Measurements from ENCODE around the gene LRRC14B. TPM values are rescaled to one million over a fixed set of nuclear protein-coding genes. Genes with fewer than 3 reads are reported as not detected.
"Not testable (repeated sequence)": the region's sequence is repeated elsewhere in the genome, so short reads cannot be mapped to it uniquely, and the experiment has no call there.

Gene LRRC14B
- total RNA-seq, 1 experiment from 2014 or later = not detected

GRCh38 chr5:231661-232060 is 40.4 kb downstream of the LRRC14B start:
- no peak for TF ChIP-seq CTCF (IDR thresholded peaks at IDR 0.05; ENCODE audit: unreplicated experiment)
- H3K27ac Mint-ChIP-seq (ENCODE audit: unreplicated experiment) = no peak overlapping the region
- H3K4me3 Mint-ChIP-seq (ENCODE audit: low read depth, unreplicated experiment) = no peak overlapping the region
- BruUV-seq (replicated peaks) = no TSS peak
- no peaks in the 10 kb centered on the region for H3K9me3 Mint-ChIP-seq (ENCODE audit: low read depth, unreplicated experiment)
- peaks cover 45% of the 10 kb centered on the region for H3K36me3 Mint-ChIP-seq (ENCODE audit: insufficient read depth, unreplicated experiment)
- CTCF ChIA-PET = no interaction called here
- no peak for DNase-seq
- no peaks in the 10 kb centered on the region for H3K27me3 Mint-ChIP-seq (ENCODE audit: unreplicated experiment)
- intact Hi-C loops (cut with micrococcal nuclease; ENCODE audit: unreplicated experiment) = no loop called here
- H3K4me1 Mint-ChIP-seq (ENCODE audit: low read depth, unreplicated experiment) = no peaks in the 10 kb centered on the region

- H3K4me3 Mint-ChIP-seq (ENCODE audit: low read depth, unreplicated experiment); H3K27me3 Mint-ChIP-seq (ENCODE audit: unreplicated experiment); H3K27ac Mint-ChIP-seq (ENCODE audit: unreplicated experiment); DNase-seq; H3K4me1 Mint-ChIP-seq (ENCODE audit: low read depth, unreplicated experiment); intact Hi-C loops (cut with micrococcal nuclease; ENCODE audit: unreplicated experiment); H3K9me3 Mint-ChIP-seq (ENCODE audit: low read depth, unreplicated experiment); BruUV-seq (replicated peaks): not testable (repeated sequence)
- H3K36me3 Mint-ChIP-seq (ENCODE audit: insufficient read depth, unreplicated experiment) = peaks cover 30% of the 10 kb centered on the region
- CTCF ChIA-PET = interaction anchor here (0.5 to 0.6 kb wide), 2 partner anchors 25 to 40 kb away, joined by 3 to 4 read pairs; no protein-coding TSS in a partner anchor
Measured at GRCh38 chr5:233426-233825, 42.1 kb downstream of the LRRC14B start.

- DNase-seq = no peak
- H3K4me1 Mint-ChIP-seq (ENCODE audit: low read depth, unreplicated experiment) = no peaks in the 10 kb centered on the region
- intact Hi-C loops (cut with micrococcal nuclease; ENCODE audit: unreplicated experiment) = no loop called here
- peaks cover 19% of the 10 kb centered on the region for H3K36me3 Mint-ChIP-seq (ENCODE audit: insufficient read depth, unreplicated experiment)
- H3K27ac Mint-ChIP-seq (ENCODE audit: unreplicated experiment) = no peak overlapping the region
- BruUV-seq (replicated peaks) = no TSS peak
- H3K4me3 Mint-ChIP-seq (ENCODE audit: low read depth, unreplicated experiment) = no peak overlapping the region
- no peaks in the 10 kb centered on the region for H3K27me3 Mint-ChIP-seq (ENCODE audit: unreplicated experiment)
- TF ChIP-seq CTCF (IDR thresholded peaks at IDR 0.05; ENCODE audit: unreplicated experiment) = no peak
- no peaks in the 10 kb centered on the region for H3K9me3 Mint-ChIP-seq (ENCODE audit: low read depth, unreplicated experiment)
- CTCF ChIA-PET = no interaction called here
Measured at GRCh38 chr5:234450-234849, 43.2 kb downstream of the LRRC14B start.

GRCh38 chr5:235527-235926 is 44.2 kb downstream of the LRRC14B start:
- H3K27me3 Mint-ChIP-seq (ENCODE audit: unreplicated experiment); H3K27ac Mint-ChIP-seq (ENCODE audit: unreplicated experiment); BruUV-seq (replicated peaks); CTCF ChIA-PET; intact Hi-C loops (cut with micrococcal nuclease; ENCODE audit: unreplicated experiment); DNase-seq; H3K9me3 Mint-ChIP-seq (ENCODE audit: low read depth, unreplicated experiment); H3K4me3 Mint-ChIP-seq (ENCODE audit: low read depth, unreplicated experiment); H3K4me1 Mint-ChIP-seq (ENCODE audit: low read depth, unreplicated experiment): not testable (repeated sequence)
- peaks cover 20% of the 10 kb centered on the region for H3K36me3 Mint-ChIP-seq (ENCODE audit: insufficient read depth, unreplicated experiment)

- DNase-seq; CTCF ChIA-PET; H3K27me3 Mint-ChIP-seq (ENCODE audit: unreplicated experiment); intact Hi-C loops (cut with micrococcal nuclease; ENCODE audit: unreplicated experiment); H3K27ac Mint-ChIP-seq (ENCODE audit: unreplicated experiment); BruUV-seq (replicated peaks); H3K4me1 Mint-ChIP-seq (ENCODE audit: low read depth, unreplicated experiment); H3K4me3 Mint-ChIP-seq (ENCODE audit: low read depth, unreplicated experiment); H3K9me3 Mint-ChIP-seq (ENCODE audit: low read depth, unreplicated experiment): not testable (repeated sequence)
- H3K36me3 Mint-ChIP-seq (ENCODE audit: insufficient read depth, unreplicated experiment) = peaks cover 30% of the 10 kb centered on the region
Measured at GRCh38 chr5:237931-238330, 46.6 kb downstream of the LRRC14B start.

GRCh38 chr5:240550-240949 is 49.3 kb downstream of the LRRC14B start:
- H3K4me3 Mint-ChIP-seq (ENCODE audit: low read depth, unreplicated experiment); intact Hi-C loops (cut with micrococcal nuclease; ENCODE audit: unreplicated experiment); DNase-seq; H3K27ac Mint-ChIP-seq (ENCODE audit: unreplicated experiment); H3K27me3 Mint-ChIP-seq (ENCODE audit: unreplicated experiment); CTCF ChIA-PET; H3K4me1 Mint-ChIP-seq (ENCODE audit: low read depth, unreplicated experiment); H3K9me3 Mint-ChIP-seq (ENCODE audit: low read depth, unreplicated experiment); BruUV-seq (replicated peaks): not testable (repeated sequence)
- peaks cover 20% of the 10 kb centered on the region for H3K36me3 Mint-ChIP-seq (ENCODE audit: insufficient read depth, unreplicated experiment)

GRCh38 chr5:241045-241669 is 49.9 kb downstream of the LRRC14B start:
- H3K4me1 Mint-ChIP-seq (ENCODE audit: low read depth, unreplicated experiment); H3K4me3 Mint-ChIP-seq (ENCODE audit: low read depth, unreplicated experiment); intact Hi-C loops (cut with micrococcal nuclease; ENCODE audit: unreplicated experiment); H3K27ac Mint-ChIP-seq (ENCODE audit: unreplicated experiment); BruUV-seq (replicated peaks); DNase-seq; CTCF ChIA-PET; H3K27me3 Mint-ChIP-seq (ENCODE audit: unreplicated experiment); H3K9me3 Mint-ChIP-seq (ENCODE audit: low read depth, unreplicated experiment): not testable (repeated sequence)
- peaks cover 21% of the 10 kb centered on the region for H3K36me3 Mint-ChIP-seq (ENCODE audit: insufficient read depth, unreplicated experiment)

GRCh38 chr5:243683-244367 is 52.5 kb downstream of the LRRC14B start:
- Mint-ChIP-seq H3K4me3 (ENCODE audit: low read depth, unreplicated experiment) (peak overlapping the region; percentile 46), H3K36me3 (ENCODE audit: insufficient read depth, unreplicated experiment) (peaks cover 21% of the 10 kb centered on the region)
- H3K27me3 Mint-ChIP-seq (ENCODE audit: unreplicated experiment); H3K4me1 Mint-ChIP-seq (ENCODE audit: low read depth, unreplicated experiment); BruUV-seq (replicated peaks); H3K27ac Mint-ChIP-seq (ENCODE audit: unreplicated experiment); intact Hi-C loops (cut with micrococcal nuclease; ENCODE audit: unreplicated experiment); H3K9me3 Mint-ChIP-seq (ENCODE audit: low read depth, unreplicated experiment): not testable (repeated sequence)
- CTCF ChIA-PET = interaction anchor here (1.4 kb wide), 1 partner anchor 1339 kb away, joined by 3 read pairs; no protein-coding TSS in a partner anchor
- peak; percentile 11 for DNase-seq
